Calu3 (cell line): Measurements from ENCODE around the gene DPF3. TPM values are rescaled to one million over a fixed set of nuclear protein-coding genes. Genes with fewer than 3 reads are reported as not detected.

ENCODE experiments used
- BruUV-seq: library from RNA; stranded (reverse); fragments of 400-500 nt; replicated peaks from 2 replicates; lab custom pipeline; 2021; lab: Mats Ljungman, UMichigan
- CTCF ChIA-PET: fragments of 300-600 bp; sonication (Branson Sonifier 250); formaldehyde crosslinking; loops from one replicate; lab custom pipeline; 2022; ENCODE audit warnings: antibody characterized with exemption; lab: Charles Lee
- DNase-seq: peaks from one replicate; pipeline ENCODE4 v3.0.0; 2022
- H3K27ac Mint-ChIP-seq: one replicate; pipeline ENCODE4 v1.8.0; 2022; ENCODE audit warnings: mixed read lengths; ENCODE audit not compliant: unreplicated experiment
- H3K27me3 Mint-ChIP-seq: one replicate; pipeline ENCODE4 v1.8.0; 2022; ENCODE audit warnings: mixed read lengths; ENCODE audit not compliant: unreplicated experiment
- H3K36me3 Mint-ChIP-seq: one replicate; pipeline ENCODE4 v1.8.0; 2022; ENCODE audit warnings: mild to moderate bottlenecking, moderate library complexity, mixed read lengths; ENCODE audit not compliant: insufficient read depth, unreplicated experiment
- H3K4me1 Mint-ChIP-seq: one replicate; pipeline ENCODE4 v1.8.0; 2022; ENCODE audit warnings: mild to moderate bottlenecking, low read depth, mixed read lengths; ENCODE audit not compliant: unreplicated experiment
- H3K4me3 Mint-ChIP-seq: one replicate; pipeline ENCODE4 v1.8.0; 2022; ENCODE audit warnings: mild to moderate bottlenecking, low read depth, moderate library complexity, mixed read lengths; ENCODE audit not compliant: unreplicated experiment
- H3K9me3 Mint-ChIP-seq: one replicate; pipeline ENCODE4 v1.8.0; 2022; ENCODE audit warnings: low read depth, mixed read lengths; ENCODE audit not compliant: unreplicated experiment
- CTCF ChIP-seq: fragments of 200-600 bp; IDR thresholded peaks from one replicate; pipeline ENCODE4 v1.8.0; 2022; ENCODE audit warnings: antibody characterized with exemption; ENCODE audit not compliant: unreplicated experiment
- intact Hi-C: fragments of 100-400 bp; cut with micrococcal nuclease; formaldehyde crosslinking; loops from one replicate; pipeline ENCODE4 v1.10.0; 2022; ENCODE audit not compliant: unreplicated experiment
- total RNA-seq: library from RNA; stranded (reverse); gene quantifications from 2 replicates; pipeline ENCODE4 v1.2.3, GENCODE V29; 2022

Gene DPF3
- total RNA-seq, 1 experiment from 2014 or later: 9.6 TPM

GRCh38 chr14:72881543-72881942 lies 12.4 kb downstream of the DPF3 start:
- TF ChIP-seq CTCF: no peak
- H3K9me3 Mint-ChIP-seq: no peaks in the 10 kb centered on the region
- peaks cover 45% of the 10 kb centered on the region for H3K27me3 Mint-ChIP-seq
- intact Hi-C loops: no loop called here
- no peak overlapping the region for H3K4me3 Mint-ChIP-seq
- CTCF ChIA-PET: no interaction called here
- H3K27ac Mint-ChIP-seq: no peak overlapping the region
- no peak for DNase-seq
- H3K4me1 Mint-ChIP-seq: no peaks in the 10 kb centered on the region
- H3K36me3 Mint-ChIP-seq: no peaks in the 10 kb centered on the region
- no TSS peak for BruUV-seq

GRCh38 chr14:72880820-72881219 lies 13.1 kb downstream of the DPF3 start:
- Mint-ChIP-seq H3K27me3 (peaks cover 50% of the 10 kb centered on the region), H3K4me1 (no peaks in the 10 kb centered on the region), H3K36me3 (no peaks in the 10 kb centered on the region), H3K27ac (no peak overlapping the region), H3K9me3 (no peaks in the 10 kb centered on the region), H3K4me3 (no peak overlapping the region)
- TF ChIP-seq CTCF: no peak
- CTCF ChIA-PET: no interaction called here
- intact Hi-C loops: no loop called here
- no peak for DNase-seq
- no TSS peak for BruUV-seq

GRCh38 chr14:72880164-72880563 lies 13.7 kb downstream of the DPF3 start:
- CTCF ChIA-PET: no interaction called here
- H3K9me3 Mint-ChIP-seq: no peaks in the 10 kb centered on the region

GRCh38 chr14:72879431-72879830 lies 14.5 kb downstream of the DPF3 start:
- intact Hi-C loops: no loop called here
- no peak overlapping the region for H3K4me3 Mint-ChIP-seq

More at GRCh38 chr14:72880164-72880563, 13.7 kb downstream of the DPF3 start:
- Mint-ChIP-seq H3K4me1 (no peaks in the 10 kb centered on the region), H3K36me3 (no peaks in the 10 kb centered on the region), H3K27ac (no peak overlapping the region), H3K4me3 (no peak overlapping the region), H3K27me3 (peaks cover 50% of the 10 kb centered on the region)
- intact Hi-C loops: no loop called here
- BruUV-seq: no TSS peak
- no peak for DNase-seq
- no peak for TF ChIP-seq CTCF

More at GRCh38 chr14:72879431-72879830, 14.5 kb downstream of the DPF3 start:
- CTCF ChIA-PET: no interaction called here
- no peak for TF ChIP-seq CTCF
- Mint-ChIP-seq H3K27ac (no peak overlapping the region), H3K27me3 (peaks cover 50% of the 10 kb centered on the region), H3K9me3 (no peaks in the 10 kb centered on the region), H3K4me1 (no peaks in the 10 kb centered on the region), H3K36me3 (no peaks in the 10 kb centered on the region)
- DNase-seq: no peak
- BruUV-seq: no TSS peak
